ENCODE measurements around the gene KDM3B. TPM values are rescaled to one million over a fixed set of nuclear protein-coding genes. Genes with fewer than 3 reads are reported as not detected.

The KDM3B gene
- total and polyA plus RNA-seq, 9 of the 15 experiments (the other 6 are each of a cell fraction or from before 2014, with no cell fraction given): 13.8 to 62.8 (median 41.9) TPM

GRCh38 chr5:138464388-138465260 is 112.1 kb downstream of the KDM3B start (continued):
- TF ChIP-seq CREB3 (tag; conservative IDR thresholded peaks at IDR 0.05; ENCODE audit: low read depth) (no peak), ZNF589 (CRISPR knock-in tag; IDR thresholded peaks at IDR 0.05; ENCODE audit: low read depth) (peak; percentile 48; the same call in 1 of the 2 replicates), ZFX (CRISPR knock-in tag; IDR thresholded peaks at IDR 0.05) (peak; percentile 86), NFE2L1 (tag; IDR thresholded peaks at IDR 0.05; ENCODE audit: borderline replicate concordance, low read depth) (no peak), TBP (optimal IDR thresholded peaks at IDR 0.05; ENCODE audit: low read depth, low read length) (no peak), ZNF79 (CRISPR knock-in tag; IDR thresholded peaks at IDR 0.05; ENCODE audit: low read depth) (no peak), ZC3H4 (CRISPR knock-in tag; IDR thresholded peaks at IDR 0.05; ENCODE audit: borderline replicate concordance) (peak; percentile 94), VEZF1 (CRISPR knock-in tag; IDR thresholded peaks at IDR 0.05) (peak; percentile 99), SMAD2 (IDR thresholded peaks at IDR 0.05; ENCODE audit: low read depth, low read length) (no peak), SMAD3 (CRISPR knock-in tag; conservative IDR thresholded peaks at IDR 0.05) (no peak), FOSL1 (tag; conservative IDR thresholded peaks at IDR 0.05) (no peak), MCM7 (IDR thresholded peaks at IDR 0.05) (no peak), SP2 (IDR thresholded peaks at IDR 0.05; ENCODE audit: extremely low read depth, low read depth, low read length, poor library complexity, severe bottlenecking) (no peak), ARID1B (IDR thresholded peaks at IDR 0.05) (no peak; the same call in 1 of the 2 replicates), RBBP5 (IDR thresholded peaks at IDR 0.05; ENCODE audit: borderline replicate concordance, insufficient read depth, low read length, poor library complexity, severe bottlenecking) (peak; percentile 63), POLR3G (IDR thresholded peaks at IDR 0.05; ENCODE audit: extremely low read depth, insufficient read length, insufficient replicate concordance) (no peak)
